ACC112 (cell line): Measurements from ENCODE around the gene WASHC2C.
"Not testable (repeated sequence)": the region's sequence is repeated elsewhere in the genome, so short reads cannot be mapped to it uniquely, and the experiment has no call there.

ENCODE experiments used
- H2AFZ ChIP-seq: fragments of 200-600 bp; sonication (generic); one replicate; pipeline ENCODE4 v1.6.0; 2017; ENCODE audit warnings: antibody characterized with exemption, low read length; ENCODE audit not compliant: unreplicated experiment
- H3K27ac ChIP-seq: fragments of 200-600 bp; sonication (generic); 2 replicates; pipeline ENCODE4 v1.5.1; 2014; ENCODE audit warnings: low read depth, mild to moderate bottlenecking, antibody characterized with exemption, low read length, moderate library complexity
- H3K27me3 ChIP-seq: fragments of 200-600 bp; sonication (generic); 2 replicates; pipeline ENCODE4 v1.6.1; 2014; ENCODE audit warnings: mild to moderate bottlenecking, antibody characterized with exemption, low read length, moderate library complexity, mixed read lengths; ENCODE audit not compliant: insufficient read depth
- H3K36me3 ChIP-seq: fragments of 200-600 bp; sonication (generic); 2 replicates; pipeline ENCODE4 v1.6.1; 2016; ENCODE audit warnings: mild to moderate bottlenecking, antibody characterized with exemption, low read length, moderate library complexity, mixed read lengths; ENCODE audit not compliant: insufficient read depth
- H3K4me1 ChIP-seq: fragments of 200-600 bp; sonication (generic); one replicate; pipeline ENCODE4 v1.6.1; 2016; ENCODE audit warnings: low read length, mixed read lengths; ENCODE audit not compliant: insufficient read depth, unreplicated experiment, control insufficient read depth
- H3K4me3 ChIP-seq: fragments of 200-600 bp; sonication (generic); 2 replicates; pipeline ENCODE4 v1.5.1; 2014; ENCODE audit warnings: mild to moderate bottlenecking, low read depth, low read length
- H3K79me2 ChIP-seq: fragments of 200-600 bp; sonication (generic); one replicate; pipeline ENCODE4 v1.6.0; 2016; ENCODE audit warnings: low read length; ENCODE audit not compliant: control insufficient read depth, unreplicated experiment, insufficient read depth

Gene WASHC2C, protein sequence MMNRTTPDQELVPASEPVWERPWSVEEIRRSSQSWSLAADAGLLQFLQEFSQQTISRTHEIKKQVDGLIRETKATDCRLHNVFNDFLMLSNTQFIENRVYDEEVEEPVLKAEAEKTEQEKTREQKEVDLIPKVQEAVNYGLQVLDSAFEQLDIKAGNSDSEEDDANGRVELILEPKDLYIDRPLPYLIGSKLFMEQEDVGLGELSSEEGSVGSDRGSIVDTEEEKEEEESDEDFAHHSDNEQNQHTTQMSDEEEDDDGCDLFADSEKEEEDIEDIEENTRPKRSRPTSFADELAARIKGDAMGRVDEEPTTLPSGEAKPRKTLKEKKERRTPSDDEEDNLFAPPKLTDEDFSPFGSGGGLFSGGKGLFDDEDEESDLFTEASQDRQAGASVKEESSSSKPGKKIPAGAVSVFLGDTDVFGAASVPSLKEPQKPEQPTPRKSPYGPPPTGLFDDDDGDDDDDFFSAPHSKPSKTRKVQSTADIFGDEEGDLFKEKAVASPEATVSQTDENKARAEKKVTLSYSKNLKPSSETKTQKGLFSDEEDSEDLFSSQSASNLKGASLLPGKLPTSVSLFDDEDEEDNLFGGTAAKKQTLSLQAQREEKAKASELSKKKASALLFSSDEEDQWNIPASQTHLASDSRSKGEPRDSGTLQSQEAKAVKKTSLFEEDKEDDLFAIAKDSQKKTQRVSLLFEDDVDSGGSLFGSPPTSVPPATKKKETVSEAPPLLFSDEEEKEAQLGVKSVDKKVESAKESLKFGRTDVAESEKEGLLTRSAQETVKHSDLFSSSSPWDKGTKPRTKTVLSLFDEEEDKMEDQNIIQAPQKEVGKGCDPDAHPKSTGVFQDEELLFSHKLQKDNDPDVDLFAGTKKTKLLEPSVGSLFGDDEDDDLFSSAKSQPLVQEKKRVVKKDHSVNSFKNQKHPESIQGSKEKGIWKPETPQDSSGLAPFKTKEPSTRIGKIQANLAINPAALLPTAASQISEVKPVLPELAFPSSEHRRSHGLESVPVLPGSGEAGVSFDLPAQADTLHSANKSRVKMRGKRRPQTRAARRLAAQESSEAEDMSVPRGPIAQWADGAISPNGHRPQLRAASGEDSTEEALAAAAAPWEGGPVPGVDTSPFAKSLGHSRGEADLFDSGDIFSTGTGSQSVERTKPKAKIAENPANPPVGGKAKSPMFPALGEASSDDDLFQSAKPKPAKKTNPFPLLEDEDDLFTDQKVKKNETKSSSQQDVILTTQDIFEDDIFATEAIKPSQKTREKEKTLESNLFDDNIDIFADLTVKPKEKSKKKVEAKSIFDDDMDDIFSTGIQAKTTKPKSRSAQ (N-terminal part only)

DNA sequence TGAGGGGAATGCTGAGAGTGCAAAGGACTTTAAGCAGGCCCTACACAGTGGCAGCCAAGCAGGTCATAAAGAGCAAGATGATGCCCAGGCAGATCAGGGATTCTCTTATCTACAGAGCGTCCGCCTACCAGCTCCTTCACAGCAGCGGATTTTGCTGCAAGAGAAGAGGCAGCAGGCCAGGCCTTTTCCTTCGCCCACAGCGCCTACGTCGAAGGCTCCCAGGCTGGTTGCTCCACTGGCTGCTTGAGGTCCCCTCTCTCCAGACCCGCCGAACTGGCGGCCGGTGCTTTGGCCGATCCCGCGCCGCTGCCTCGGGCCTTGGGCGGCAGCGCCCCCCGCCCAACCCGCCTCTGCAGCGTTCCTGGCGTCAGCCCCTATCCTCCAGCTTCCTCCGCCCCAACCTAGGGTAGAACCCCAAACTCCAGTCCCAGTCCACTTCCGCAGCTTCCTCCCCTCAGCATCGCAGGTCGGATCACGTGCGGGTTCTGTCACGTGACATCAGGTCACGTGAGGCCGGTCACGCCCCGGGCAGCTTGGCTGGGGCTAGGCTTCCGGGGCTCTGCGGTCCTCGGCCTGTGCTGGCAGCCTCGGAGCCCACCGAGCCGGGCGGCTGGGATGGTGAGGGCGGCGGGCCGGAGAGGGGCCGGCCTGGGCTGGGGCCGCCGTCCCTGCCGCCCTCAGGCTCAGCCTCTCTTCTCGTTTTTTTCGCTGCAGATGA is at the start of gene WASHC2C:
Gene WASHC2C, plus strand, starts transcription at position 564 of the 718 bp plus-strand sequence. Its CDS starts 52 bp downstream, at position 616.
- H3K4me3 ChIP-seq, result peak within 1 kb of the TSS; percentile 79
- not testable (repeated sequence) for H3K79me2 ChIP-seq, H3K27me3 ChIP-seq, H3K36me3 ChIP-seq, H3K4me1 ChIP-seq
- peak within 1 kb of the TSS; percentile 69 for H3K27ac ChIP-seq
- H2AFZ ChIP-seq, result peak within 1 kb of the TSS; percentile 86

- H3K79me2 ChIP-seq, H3K27me3 ChIP-seq, H3K36me3 ChIP-seq, H2AFZ ChIP-seq, H3K27ac ChIP-seq, H3K4me3 ChIP-seq, H3K4me1 ChIP-seq: not testable (repeated sequence)
Measured at GRCh38 chr10:45678467-45678866, 48.6 kb upstream of the WASHC2C start.

- H2AFZ ChIP-seq, H3K36me3 ChIP-seq, H3K27me3 ChIP-seq, H3K4me3 ChIP-seq, H3K79me2 ChIP-seq, H3K4me1 ChIP-seq: not testable (repeated sequence)
- H3K27ac ChIP-seq, result peak overlapping the region; percentile 70; the same call in 1 of the 2 replicates
Measured at GRCh38 chr10:45710200-45710796, 16.8 kb upstream of the WASHC2C start.

GRCh38 chr10:45711223-45711622 is 15.8 kb upstream of the WASHC2C start:
- not testable (repeated sequence) for H3K4me1 ChIP-seq, H3K36me3 ChIP-seq, H2AFZ ChIP-seq, H3K27me3 ChIP-seq, H3K79me2 ChIP-seq, H3K27ac ChIP-seq, H3K4me3 ChIP-seq

- H3K4me1 ChIP-seq, H3K27me3 ChIP-seq, H3K4me3 ChIP-seq, H2AFZ ChIP-seq, H3K27ac ChIP-seq, H3K79me2 ChIP-seq, H3K36me3 ChIP-seq: not testable (repeated sequence)
Measured at GRCh38 chr10:45717053-45717452, 10.0 kb upstream of the WASHC2C start.

DNA sequence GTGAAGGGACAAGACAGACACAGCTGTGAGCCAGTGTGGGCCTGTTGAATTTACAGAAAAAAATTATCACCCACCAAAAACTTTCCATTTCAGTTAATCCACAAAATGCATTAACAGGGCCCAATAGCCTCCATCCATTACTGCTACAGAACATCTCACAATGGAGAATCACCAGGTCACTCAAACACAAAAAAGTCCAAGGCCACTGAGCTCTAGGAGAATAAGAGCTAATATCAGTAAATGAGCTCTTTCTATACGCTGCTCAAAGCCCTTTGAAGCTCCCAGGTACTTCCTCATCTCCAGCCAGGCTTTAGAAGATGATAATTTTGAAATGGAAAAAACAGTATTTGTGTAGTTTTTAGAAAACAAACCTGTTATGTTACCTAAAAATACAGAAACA is 9.4 kb upstream of the WASHC2C start:
- H3K36me3 ChIP-seq, H2AFZ ChIP-seq, H3K4me1 ChIP-seq, H3K27me3 ChIP-seq, H3K79me2 ChIP-seq, H3K4me3 ChIP-seq, H3K27ac ChIP-seq: not testable (repeated sequence)

- not testable (repeated sequence) for H3K27me3 ChIP-seq, H3K36me3 ChIP-seq, H3K79me2 ChIP-seq, H3K4me3 ChIP-seq, H3K27ac ChIP-seq, H2AFZ ChIP-seq
- peaks cover 10% of the 10 kb centered on the region for H3K4me1 ChIP-seq
Measured at GRCh38 chr10:45721503-45721902, 5.6 kb upstream of the WASHC2C start.

GRCh38 chr10:45723851-45724250 is 3.2 kb upstream of the WASHC2C start:
- H2AFZ ChIP-seq, H3K27ac ChIP-seq, H3K79me2 ChIP-seq, H3K27me3 ChIP-seq, H3K4me3 ChIP-seq, H3K36me3 ChIP-seq, H3K4me1 ChIP-seq: not testable (repeated sequence)

DNA sequence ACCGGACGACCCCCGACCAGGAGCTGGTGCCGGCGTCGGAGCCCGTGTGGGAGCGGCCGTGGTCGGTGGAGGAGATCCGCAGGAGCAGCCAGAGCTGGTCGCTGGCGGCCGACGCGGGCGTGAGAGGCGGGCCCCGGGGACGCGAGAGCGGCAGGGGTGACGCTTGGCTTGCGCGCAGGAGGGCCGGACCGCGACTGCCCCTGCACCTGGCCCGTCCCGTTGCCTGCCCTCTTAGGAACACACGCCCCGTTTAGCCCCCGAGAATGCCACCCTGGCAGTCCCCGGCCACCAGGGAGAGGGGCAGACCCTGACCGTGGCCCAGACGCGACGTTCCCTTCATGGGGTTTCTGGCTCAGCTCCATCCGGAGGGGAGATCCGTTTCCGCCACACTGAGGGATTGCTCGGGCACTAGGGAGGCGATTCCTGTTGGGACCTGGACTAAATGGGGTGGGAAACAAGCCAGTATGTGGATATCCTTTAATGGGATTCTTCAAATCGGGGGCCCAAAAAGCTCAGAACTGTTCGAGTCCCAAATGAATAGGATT is 427 bp downstream of the WASHC2C start:
- H3K4me1 ChIP-seq, H3K36me3 ChIP-seq, H3K79me2 ChIP-seq, H3K27me3 ChIP-seq: not testable (repeated sequence)
- H2AFZ ChIP-seq, result peak overlapping the region; percentile 86
- peak overlapping the region; percentile 79 for H3K4me3 ChIP-seq
- H3K27ac ChIP-seq, result peak overlapping the region; percentile 69
